GM10266 (cell line): Measurements from ENCODE around the gene SLC38A11.
"Not testable (repeated sequence)": the region's sequence is repeated elsewhere in the genome, so short reads cannot be mapped to it uniquely, and the experiment has no call there.

Experiments used
- DNase-seq: peaks from one replicate; pipeline ENCODE4 v3.0.0; 2012; ENCODE audit errors: extremely low spot score
- TF ChIP-seq, protein P1 (sequence below): IDR thresholded peaks from 2 replicates; pipeline ENCODE4 v1.5.1; 2012; ENCODE audit warnings: mild to moderate bottlenecking, low read depth; ENCODE audit not compliant: control insufficient read depth, insufficient read depth; ENCODE audit errors: missing control alignments

The SLC38A11 gene

DNA sequence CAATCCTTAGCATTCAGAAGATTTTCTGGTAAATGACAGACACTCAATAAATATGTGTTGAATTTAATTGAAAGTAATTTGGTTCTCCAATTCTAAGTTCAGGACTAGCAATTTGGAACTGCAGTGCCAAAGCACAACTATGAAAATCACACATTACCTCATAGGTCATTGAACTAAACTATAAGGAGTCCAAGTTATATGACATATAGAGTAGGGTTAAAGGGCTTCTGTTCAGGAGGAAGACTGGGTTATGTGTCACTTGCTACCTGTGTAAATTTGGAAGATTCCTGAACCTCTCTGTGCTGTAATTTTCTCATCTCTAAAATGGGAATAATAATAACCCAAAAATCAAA, 85.9 kb downstream of the SLC38A11 start:
- TF ChIP-seq, protein P1, sequence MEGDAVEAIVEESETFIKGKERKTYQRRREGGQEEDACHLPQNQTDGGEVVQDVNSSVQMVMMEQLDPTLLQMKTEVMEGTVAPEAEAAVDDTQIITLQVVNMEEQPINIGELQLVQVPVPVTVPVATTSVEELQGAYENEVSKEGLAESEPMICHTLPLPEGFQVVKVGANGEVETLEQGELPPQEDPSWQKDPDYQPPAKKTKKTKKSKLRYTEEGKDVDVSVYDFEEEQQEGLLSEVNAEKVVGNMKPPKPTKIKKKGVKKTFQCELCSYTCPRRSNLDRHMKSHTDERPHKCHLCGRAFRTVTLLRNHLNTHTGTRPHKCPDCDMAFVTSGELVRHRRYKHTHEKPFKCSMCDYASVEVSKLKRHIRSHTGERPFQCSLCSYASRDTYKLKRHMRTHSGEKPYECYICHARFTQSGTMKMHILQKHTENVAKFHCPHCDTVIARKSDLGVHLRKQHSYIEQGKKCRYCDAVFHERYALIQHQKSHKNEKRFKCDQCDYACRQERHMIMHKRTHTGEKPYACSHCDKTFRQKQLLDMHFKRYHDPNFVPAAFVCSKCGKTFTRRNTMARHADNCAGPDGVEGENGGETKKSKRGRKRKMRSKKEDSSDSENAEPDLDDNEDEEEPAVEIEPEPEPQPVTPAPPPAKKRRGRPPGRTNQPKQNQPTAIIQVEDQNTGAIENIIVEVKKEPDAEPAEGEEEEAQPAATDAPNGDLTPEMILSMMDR: no peak
- no peak for DNase-seq

DNA sequence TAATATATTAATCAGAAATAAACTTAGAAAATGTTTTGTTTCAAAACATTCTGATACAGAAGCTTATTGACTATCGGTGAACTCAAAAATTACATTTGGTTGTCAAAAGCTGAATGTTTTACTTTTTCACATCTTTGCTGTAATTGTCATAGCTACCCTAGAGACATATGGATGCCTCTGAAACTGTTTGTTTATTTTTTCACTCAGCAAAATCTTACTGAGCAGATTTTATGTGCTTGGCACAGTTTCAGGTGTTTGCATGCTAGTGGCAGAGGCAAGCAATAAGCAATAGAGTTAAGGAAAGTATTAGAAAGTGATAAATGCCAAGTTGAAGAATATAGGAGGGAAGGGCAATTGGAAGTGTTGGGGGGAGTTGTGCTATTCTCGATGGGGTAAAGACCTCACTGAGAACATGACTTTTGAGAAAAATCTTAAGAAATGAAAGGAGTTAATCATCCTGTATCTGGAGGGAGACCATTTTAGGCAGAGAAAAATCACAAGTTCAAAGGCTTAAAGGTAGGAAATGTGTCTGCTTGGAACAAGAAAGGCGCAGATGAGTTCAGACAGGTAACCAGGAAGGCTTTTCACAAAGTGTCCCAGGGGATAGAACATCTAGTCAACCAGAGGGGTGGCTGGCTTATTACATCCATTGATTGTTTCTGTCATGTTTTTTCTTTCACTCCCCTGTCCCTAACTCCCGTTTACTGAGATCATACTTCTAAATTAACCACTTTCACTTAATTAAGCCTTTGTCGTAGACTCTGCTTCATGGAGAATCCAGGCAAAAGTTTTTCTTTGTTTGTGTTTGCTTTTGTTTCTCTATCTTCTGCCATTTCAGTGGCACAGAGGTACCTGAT, 86.5 kb downstream of the SLC38A11 start:
- no peak for DNase-seq
- TF ChIP-seq, protein P1: no peak

DNA sequence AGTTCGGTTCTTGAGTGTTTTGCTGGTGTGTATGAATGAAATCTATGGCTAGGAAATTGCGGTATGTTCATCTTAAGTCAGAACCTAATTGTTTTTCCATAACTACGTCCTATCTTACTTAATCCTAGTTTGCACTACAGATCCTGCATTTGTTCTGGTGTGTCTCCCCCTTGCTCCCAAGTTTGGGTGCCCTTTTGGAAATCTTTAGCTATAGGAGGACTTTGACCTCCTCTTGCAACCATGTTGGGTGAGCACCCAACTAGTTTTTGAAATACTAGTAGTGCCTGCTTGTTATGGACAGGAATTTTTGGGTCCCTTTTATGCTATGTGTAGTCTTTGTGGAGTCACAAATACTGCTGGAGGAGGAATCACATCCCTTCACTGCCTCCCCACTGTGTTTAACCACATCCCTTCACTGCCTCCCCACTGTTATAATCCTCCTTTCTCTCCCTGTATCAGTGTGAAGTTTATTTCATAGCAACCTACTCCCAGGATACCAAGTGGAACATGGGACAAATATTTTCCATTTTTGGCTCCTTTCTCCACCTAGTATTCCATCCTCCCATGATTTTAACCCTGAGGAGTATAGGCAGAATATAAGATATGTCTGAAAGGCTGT, 87.4 kb downstream of the SLC38A11 start:
- TF ChIP-seq, protein P1: no peak
- DNase-seq: no peak

DNA sequence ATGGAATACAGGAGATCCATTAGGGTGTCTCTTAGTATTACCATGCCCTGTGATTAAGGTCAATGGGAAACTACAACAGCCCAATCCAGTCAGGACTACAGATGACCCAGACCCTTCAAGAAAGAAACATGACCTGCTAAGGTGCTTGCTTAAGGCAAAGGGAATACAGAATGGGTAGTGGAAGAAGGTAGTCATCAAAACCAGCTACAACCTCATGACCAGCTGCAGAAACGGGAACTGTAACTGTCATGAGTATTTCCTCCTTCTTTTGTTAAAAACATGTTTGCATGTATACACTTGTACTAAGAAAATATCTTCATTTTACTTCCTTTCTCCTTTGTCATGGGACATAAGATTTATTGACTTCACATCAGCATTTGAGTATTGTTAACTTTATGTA, 88.9 kb downstream of the SLC38A11 start:
- DNase-seq: not testable (repeated sequence)

DNA sequence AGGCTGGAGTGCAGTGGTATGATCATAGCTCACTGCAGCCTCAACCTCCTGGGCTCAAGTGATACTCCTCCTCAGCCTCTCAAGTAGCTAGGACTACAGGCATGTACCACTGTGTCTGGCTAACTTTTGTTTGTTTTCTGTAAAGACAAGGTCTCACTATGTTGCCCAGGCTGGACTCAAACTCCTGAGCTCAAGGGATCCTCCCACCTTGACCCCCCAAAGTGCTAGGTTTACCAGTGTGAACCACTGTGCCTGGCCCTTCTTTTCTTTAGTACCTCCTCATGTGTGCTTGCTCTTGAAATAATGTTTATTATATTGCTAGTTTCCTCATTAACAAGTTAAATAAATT, 94.7 kb downstream of the SLC38A11 start:
- TF ChIP-seq, protein P1: no peak
- DNase-seq: no peak

DNA sequence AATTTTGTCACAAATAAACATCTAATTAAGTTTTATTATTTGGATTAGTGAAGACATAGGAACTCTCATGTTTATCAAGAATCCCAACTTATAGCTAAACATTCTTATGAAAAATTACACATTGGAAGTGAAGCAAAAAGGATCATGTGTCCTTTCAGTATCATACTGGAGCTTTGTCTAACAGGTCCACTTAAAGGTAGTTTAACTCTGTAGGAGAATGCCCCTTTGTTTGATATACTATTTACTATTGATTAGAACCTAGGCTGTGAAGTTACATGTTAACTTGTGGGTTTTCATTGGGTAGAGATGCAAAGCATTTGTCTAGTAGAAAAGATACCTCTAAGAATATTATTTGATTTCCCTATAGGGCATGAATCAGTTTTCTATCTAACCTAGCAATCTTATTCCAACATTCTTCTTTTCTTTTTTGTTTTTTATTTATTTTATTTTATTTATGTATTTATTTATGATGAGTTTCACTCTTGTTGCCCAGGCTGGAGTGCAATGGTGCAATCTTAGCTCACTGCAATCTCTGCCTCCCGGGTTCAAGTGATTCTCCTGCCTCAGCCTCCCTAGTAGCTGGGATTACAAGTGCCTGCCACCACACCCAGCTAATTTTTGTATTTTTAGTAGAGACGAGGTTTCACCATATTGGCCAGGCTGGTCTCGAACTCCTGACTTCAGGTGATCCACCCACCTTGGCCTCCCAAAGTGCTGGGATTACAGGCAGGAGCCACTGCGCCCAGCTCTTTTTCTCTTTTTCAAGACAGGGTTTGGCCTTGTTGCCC, 95.2 kb downstream of the SLC38A11 start:
- not testable (repeated sequence) for DNase-seq

DNA sequence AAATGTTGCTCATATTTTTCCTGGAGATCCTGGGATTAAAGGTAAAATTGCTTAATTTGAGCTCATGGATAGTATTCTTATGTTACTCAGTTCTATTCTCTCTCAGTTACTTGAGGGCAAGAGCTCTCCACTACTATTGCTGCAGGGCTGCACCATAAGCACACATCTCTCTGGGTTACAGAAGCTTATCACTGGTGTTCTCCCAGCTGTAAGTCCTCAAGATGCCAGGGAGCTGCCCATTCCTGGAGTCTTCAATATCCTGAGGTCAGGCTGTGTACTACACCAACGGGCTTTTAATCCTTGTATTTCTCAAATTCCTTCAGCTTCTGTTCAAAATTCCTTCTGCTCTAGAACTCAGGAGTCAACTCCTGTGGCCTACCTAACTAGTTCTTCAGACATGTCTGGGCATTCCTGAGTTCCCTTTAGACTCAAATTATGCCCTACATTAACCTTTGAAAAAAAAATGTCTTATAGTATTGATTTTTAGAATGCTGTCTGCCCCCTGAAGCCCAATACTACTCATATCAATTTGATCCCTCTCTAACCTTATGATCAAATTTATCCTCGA, 96.0 kb downstream of the SLC38A11 start:
- DNase-seq: no peak
- TF ChIP-seq, protein P1: no peak

DNA sequence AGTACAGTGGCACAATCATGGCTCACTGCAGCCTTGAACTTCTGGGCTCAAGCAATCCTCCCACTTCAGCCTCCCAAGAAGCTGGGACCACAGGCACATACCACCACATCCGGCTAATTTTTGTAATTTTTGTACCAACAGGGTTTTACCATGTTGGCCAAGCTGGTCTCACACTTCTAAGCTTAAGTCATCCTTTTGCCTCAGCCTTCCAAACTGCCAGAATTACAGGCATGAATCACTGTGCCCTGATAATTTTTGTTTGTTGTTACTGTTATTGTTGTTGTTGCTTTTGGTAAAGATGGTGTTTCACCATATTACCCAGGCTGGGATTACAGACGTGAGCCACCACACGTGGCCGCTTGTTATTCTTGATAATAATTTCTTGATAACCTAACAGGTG, 103.2 kb downstream of the SLC38A11 start:
- DNase-seq: no peak
- TF ChIP-seq, protein P1: no peak
